IMR-90 (cell line): ENCODE data around the gene C10orf90.

Experiments used
- BHLHE40 ChIP-seq: fragments of 150-350 bp; IDR thresholded peaks from 2 replicates; pipeline ENCODE4 v1.6.1; 2016; ENCODE audit warnings: mild to moderate bottlenecking, low read depth, low read length
- CEBPB ChIP-seq: IDR thresholded peaks from 2 replicates; pipeline ENCODE4 v1.6.1; 2012; ENCODE audit warnings: low read depth, low read length, improper control_type of control experiment
- POLR2A ChIP-seq: IDR thresholded peaks from 2 replicates; pipeline ENCODE4 v1.6.1; 2012; ENCODE audit warnings: mild to moderate bottlenecking, low read depth, low read length
- RFX5 ChIP-seq: IDR thresholded peaks from 2 replicates; pipeline ENCODE4 v1.8.0; 2012; ENCODE audit warnings: low read depth, mild to moderate bottlenecking, low read length, moderate library complexity
- SMC3 ChIP-seq: fragments of 150-350 bp; IDR thresholded peaks from 2 replicates; pipeline ENCODE4 v1.6.1; 2016; ENCODE audit warnings: low read depth, mild to moderate bottlenecking, antibody characterized with exemption, low read length, moderate library complexity
- USF2 ChIP-seq: fragments of 150-350 bp; IDR thresholded peaks from 2 replicates; pipeline ENCODE4 v1.6.1; 2017; ENCODE audit warnings: mild to moderate bottlenecking, antibody characterized with exemption, low read length, low read depth
- TF ChIP-seq, protein P1 (sequence below): conservative IDR thresholded peaks from 2 replicates; pipeline ENCODE4 v1.5.1; 2012; ENCODE audit warnings: mild to moderate bottlenecking, low read depth, low read length, improper control_type of control experiment

DNA sequence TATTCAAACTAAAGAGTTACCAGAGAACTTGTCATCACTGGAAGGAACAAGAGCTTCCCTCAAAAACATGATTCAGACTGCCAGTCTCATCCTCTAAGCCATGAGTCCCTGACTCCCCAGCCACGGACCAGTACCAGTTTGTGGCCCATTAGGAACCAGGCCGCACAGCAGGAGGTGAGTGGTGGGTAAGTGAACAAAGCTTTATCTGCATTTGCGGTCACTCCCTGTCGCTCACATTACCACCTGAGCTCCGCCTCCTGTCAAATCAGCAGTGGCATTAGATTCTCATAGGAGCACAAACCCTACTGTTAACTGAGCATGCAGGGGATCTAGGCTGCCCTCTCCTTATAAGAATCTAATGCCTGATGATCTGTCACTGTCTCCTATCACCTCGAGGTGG lies 42.2 kb upstream of the C10orf90 start:
- TF ChIP-seq, protein P1, sequence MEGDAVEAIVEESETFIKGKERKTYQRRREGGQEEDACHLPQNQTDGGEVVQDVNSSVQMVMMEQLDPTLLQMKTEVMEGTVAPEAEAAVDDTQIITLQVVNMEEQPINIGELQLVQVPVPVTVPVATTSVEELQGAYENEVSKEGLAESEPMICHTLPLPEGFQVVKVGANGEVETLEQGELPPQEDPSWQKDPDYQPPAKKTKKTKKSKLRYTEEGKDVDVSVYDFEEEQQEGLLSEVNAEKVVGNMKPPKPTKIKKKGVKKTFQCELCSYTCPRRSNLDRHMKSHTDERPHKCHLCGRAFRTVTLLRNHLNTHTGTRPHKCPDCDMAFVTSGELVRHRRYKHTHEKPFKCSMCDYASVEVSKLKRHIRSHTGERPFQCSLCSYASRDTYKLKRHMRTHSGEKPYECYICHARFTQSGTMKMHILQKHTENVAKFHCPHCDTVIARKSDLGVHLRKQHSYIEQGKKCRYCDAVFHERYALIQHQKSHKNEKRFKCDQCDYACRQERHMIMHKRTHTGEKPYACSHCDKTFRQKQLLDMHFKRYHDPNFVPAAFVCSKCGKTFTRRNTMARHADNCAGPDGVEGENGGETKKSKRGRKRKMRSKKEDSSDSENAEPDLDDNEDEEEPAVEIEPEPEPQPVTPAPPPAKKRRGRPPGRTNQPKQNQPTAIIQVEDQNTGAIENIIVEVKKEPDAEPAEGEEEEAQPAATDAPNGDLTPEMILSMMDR = no peak
- TF ChIP-seq POLR2A = no peak
- TF ChIP-seq CEBPB = no peak
- no peak for TF ChIP-seq USF2
- no peak for TF ChIP-seq BHLHE40
- TF ChIP-seq RFX5 = no peak
- no peak for TF ChIP-seq SMC3
